SU-DHL-6 (cell line): ENCODE measurements around the gene ARMC3.

Source experiments
- EZH2phosphoT487 ChIP-seq: fragments of 200-600 bp; sonication (generic), shearing (Covaris generic); conservative IDR thresholded peaks from 2 replicates; pipeline ENCODE4 v1.6.1; 2018; ENCODE audit warnings: mild to moderate bottlenecking, antibody characterized with exemption, low read length, moderate library complexity, mixed read lengths
- TF ChIP-seq, protein P1 (sequence below): fragments of 200-600 bp; sonication (generic); IDR thresholded peaks from one replicate; pipeline ENCODE4 v1.5.1; 2017; ENCODE audit warnings: antibody characterized with exemption, mild to moderate bottlenecking, low read length, moderate library complexity; ENCODE audit not compliant: insufficient read depth, poor library complexity, severe bottlenecking

DNA sequence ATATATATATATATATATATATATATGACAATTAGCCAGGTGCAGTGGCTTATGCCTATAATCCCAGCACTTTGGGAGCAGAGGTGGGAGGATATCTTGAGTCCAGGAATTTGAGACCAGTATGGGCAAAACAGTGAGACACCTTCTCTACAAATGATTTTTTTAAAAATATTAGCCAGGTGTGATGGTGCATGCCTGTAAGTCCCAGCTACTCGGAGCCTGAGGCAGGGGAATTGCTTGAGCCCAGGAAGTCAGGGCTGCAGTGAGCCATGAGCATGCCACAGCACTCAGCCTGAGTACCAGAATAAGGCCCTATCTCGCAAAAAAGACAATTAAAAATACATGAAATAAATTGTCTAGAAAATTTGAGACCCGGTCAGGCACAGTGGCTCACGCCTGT is 120.3 kb downstream of the ARMC3 start:
- TF ChIP-seq, protein P1, sequence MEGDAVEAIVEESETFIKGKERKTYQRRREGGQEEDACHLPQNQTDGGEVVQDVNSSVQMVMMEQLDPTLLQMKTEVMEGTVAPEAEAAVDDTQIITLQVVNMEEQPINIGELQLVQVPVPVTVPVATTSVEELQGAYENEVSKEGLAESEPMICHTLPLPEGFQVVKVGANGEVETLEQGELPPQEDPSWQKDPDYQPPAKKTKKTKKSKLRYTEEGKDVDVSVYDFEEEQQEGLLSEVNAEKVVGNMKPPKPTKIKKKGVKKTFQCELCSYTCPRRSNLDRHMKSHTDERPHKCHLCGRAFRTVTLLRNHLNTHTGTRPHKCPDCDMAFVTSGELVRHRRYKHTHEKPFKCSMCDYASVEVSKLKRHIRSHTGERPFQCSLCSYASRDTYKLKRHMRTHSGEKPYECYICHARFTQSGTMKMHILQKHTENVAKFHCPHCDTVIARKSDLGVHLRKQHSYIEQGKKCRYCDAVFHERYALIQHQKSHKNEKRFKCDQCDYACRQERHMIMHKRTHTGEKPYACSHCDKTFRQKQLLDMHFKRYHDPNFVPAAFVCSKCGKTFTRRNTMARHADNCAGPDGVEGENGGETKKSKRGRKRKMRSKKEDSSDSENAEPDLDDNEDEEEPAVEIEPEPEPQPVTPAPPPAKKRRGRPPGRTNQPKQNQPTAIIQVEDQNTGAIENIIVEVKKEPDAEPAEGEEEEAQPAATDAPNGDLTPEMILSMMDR, result no peak
- TF ChIP-seq EZH2phosphoT487, result no peak
